Measurements from ENCODE around the gene MMP1. TPM values are rescaled to one million over a fixed set of nuclear protein-coding genes. Genes with fewer than 3 reads are reported as not detected.
"Not testable (repeated sequence)": the region's sequence is repeated elsewhere in the genome, so short reads cannot be mapped to it uniquely, and the experiment has no call there.

MMP1 gene
- total RNA-seq, 3 donors from 2014 or later (not counting 1 experiment from before 2014, with no cell fraction given) = not detected

GRCh38 chr11:102751673-102752072 lies 46.3 kb downstream of the MMP1 start:
- H3K4me1 Mint-ChIP-seq = no peaks in the 10 kb centered on the region
- TF ChIP-seq, protein P1, sequence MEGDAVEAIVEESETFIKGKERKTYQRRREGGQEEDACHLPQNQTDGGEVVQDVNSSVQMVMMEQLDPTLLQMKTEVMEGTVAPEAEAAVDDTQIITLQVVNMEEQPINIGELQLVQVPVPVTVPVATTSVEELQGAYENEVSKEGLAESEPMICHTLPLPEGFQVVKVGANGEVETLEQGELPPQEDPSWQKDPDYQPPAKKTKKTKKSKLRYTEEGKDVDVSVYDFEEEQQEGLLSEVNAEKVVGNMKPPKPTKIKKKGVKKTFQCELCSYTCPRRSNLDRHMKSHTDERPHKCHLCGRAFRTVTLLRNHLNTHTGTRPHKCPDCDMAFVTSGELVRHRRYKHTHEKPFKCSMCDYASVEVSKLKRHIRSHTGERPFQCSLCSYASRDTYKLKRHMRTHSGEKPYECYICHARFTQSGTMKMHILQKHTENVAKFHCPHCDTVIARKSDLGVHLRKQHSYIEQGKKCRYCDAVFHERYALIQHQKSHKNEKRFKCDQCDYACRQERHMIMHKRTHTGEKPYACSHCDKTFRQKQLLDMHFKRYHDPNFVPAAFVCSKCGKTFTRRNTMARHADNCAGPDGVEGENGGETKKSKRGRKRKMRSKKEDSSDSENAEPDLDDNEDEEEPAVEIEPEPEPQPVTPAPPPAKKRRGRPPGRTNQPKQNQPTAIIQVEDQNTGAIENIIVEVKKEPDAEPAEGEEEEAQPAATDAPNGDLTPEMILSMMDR (IDR thresholded peaks at IDR 0.05) = no peak
- no peak for DNase-seq
- peaks cover 5 to 16% of the 10 kb centered on the region in 2 donors for H3K27me3 Mint-ChIP-seq (ENCODE audit: low read depth in 2 of 2)
- H3K36me3 Mint-ChIP-seq = no peaks in the 10 kb centered on the region
- no peak overlapping the region for H3K4me3 Mint-ChIP-seq
- Histone ChIP-seq H3K36me3 (ENCODE audit: control insufficient read depth, insufficient read depth, low read length) (no peaks in the 10 kb centered on the region), H3K4me3 (ENCODE audit: low read length) (no peak overlapping the region), H3K4me1 (ENCODE audit: control insufficient read depth, insufficient read depth, low read length) (no peaks in the 10 kb centered on the region), H3K9me3 (ENCODE audit: control insufficient read depth, insufficient read depth, low read length) (no peaks in the 10 kb centered on the region), H3K27me3 (ENCODE audit: control insufficient read depth, insufficient read depth, low read length) (no peaks in the 10 kb centered on the region), H3K27ac (ENCODE audit: low read length) (no peak overlapping the region)
- intact Hi-C loops (cut with micrococcal nuclease) = no loop called here
- peaks cover 8% of the 10 kb centered on the region in 2 donors for H3K9me3 Mint-ChIP-seq
- no peak for ATAC-seq
- no peak overlapping the region for H3K27ac Mint-ChIP-seq

- H3K4me1 ChIP-seq (ENCODE audit: control insufficient read depth, insufficient read depth, low read length) = no peaks in the 10 kb centered on the region
- peaks cover 5 to 12% of the 10 kb centered on the region in 2 donors for H3K9me3 Mint-ChIP-seq
- no peak for ATAC-seq
- no peaks in the 10 kb centered on the region for H3K27me3 ChIP-seq (ENCODE audit: control insufficient read depth, insufficient read depth, low read length)
- peaks cover 0 to 8% of the 10 kb centered on the region in 2 donors for H3K27me3 Mint-ChIP-seq (ENCODE audit: low read depth in 2 of 2)
- no peak overlapping the region for H3K4me3 ChIP-seq (ENCODE audit: low read length)
- H3K27ac Mint-ChIP-seq = no peak overlapping the region
- no peak overlapping the region for H3K27ac ChIP-seq (ENCODE audit: low read length)
- no peaks in the 10 kb centered on the region for H3K4me1 Mint-ChIP-seq
- no peak overlapping the region for H3K4me3 Mint-ChIP-seq
- no peak for DNase-seq
- no peaks in the 10 kb centered on the region for H3K36me3 Mint-ChIP-seq
- H3K9me3 ChIP-seq (ENCODE audit: control insufficient read depth, insufficient read depth, low read length) = no peaks in the 10 kb centered on the region
- TF ChIP-seq, protein P1 (IDR thresholded peaks at IDR 0.05) = no peak
- intact Hi-C loops (cut with micrococcal nuclease) = no loop called here
- no peaks in the 10 kb centered on the region for H3K36me3 ChIP-seq (ENCODE audit: control insufficient read depth, insufficient read depth, low read length)
These were observed 48.7 kb downstream of the MMP1 start for GRCh38 chr11:102749101-102749722.

DNA sequence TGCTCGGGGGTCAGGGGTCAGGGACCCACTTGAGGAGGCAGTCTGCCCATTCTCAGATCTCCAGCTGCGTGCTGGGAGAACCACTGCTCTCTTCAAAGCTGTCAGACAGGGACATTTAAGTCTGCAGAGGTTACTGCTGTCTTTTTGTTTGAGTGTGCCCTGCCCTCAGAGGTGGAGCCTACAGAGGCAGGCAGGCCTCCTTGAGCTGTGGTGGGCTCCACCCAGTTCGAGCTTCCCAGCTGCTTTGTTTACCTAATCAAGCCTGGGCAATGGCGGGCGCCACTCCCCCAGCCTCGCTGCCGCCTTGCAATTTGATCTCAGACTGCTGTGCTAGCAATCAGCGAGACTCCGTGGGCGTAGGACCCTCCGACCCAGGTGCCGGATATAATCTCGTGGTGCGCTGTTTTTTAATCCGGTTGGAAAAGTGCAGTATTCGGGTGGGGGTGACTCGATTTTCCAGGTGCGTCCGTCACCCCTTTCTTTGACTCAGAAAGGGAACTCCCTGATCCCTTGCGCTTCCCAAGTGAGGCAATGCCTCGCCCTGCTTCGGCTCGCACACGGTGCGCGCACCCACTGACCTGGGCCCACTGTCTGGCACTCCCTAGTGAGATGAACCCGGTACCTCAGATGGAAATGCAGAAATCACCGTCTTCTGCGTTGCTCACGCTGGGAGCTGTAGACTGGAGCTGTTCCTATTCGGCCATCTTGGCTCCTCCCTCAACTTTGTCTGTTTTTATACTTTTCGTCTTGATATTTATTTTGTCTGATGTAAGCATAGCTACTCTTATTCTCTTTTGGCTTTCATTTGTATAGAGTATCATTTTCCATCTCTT lies 51.0 kb downstream of the MMP1 start:
- H3K9me3 Mint-ChIP-seq = peaks cover 5 to 12% of the 10 kb centered on the region in 2 donors
- H3K36me3 ChIP-seq (ENCODE audit: control insufficient read depth, insufficient read depth, low read length); H3K4me3 Mint-ChIP-seq; DNase-seq; intact Hi-C loops (cut with micrococcal nuclease); ATAC-seq; H3K36me3 Mint-ChIP-seq; H3K4me1 Mint-ChIP-seq; H3K27me3 Mint-ChIP-seq (ENCODE audit: low read depth in 2 of 2); H3K4me1 ChIP-seq (ENCODE audit: control insufficient read depth, insufficient read depth, low read length); H3K27ac ChIP-seq (ENCODE audit: low read length); H3K9me3 ChIP-seq (ENCODE audit: control insufficient read depth, insufficient read depth, low read length); H3K27ac Mint-ChIP-seq; H3K4me3 ChIP-seq (ENCODE audit: low read length); H3K27me3 ChIP-seq (ENCODE audit: control insufficient read depth, insufficient read depth, low read length): not testable (repeated sequence)
- 90% methylated on average over 30 of the region's 32 CpGs for WGBS (ENCODE audit: insufficient coverage)

Other genes starting within 250 kb of the MMP1 start
- gene MMP20, start 172.8 kb downstream of the MMP1 start, total RNA-seq = not detected
- not detected for gene MMP27, start 92.4 kb downstream of the MMP1 start, total RNA-seq
- under 1 TPM in 1 of 3 donors, not detected in 2; 0.16 TPM for gene MMP8, start 73.2 kb downstream of the MMP1 start, total RNA-seq
- gene MMP10, start 17.5 kb downstream of the MMP1 start, total RNA-seq = not detected
- gene MMP3, start 45.4 kb upstream of the MMP1 start, total RNA-seq = not detected
- gene MMP12, start 76.8 kb upstream of the MMP1 start, total RNA-seq = not detected
- not detected for gene MMP13, start 157.6 kb upstream of the MMP1 start, total RNA-seq